ENCODE measurements around the gene CCL5.

DNA sequence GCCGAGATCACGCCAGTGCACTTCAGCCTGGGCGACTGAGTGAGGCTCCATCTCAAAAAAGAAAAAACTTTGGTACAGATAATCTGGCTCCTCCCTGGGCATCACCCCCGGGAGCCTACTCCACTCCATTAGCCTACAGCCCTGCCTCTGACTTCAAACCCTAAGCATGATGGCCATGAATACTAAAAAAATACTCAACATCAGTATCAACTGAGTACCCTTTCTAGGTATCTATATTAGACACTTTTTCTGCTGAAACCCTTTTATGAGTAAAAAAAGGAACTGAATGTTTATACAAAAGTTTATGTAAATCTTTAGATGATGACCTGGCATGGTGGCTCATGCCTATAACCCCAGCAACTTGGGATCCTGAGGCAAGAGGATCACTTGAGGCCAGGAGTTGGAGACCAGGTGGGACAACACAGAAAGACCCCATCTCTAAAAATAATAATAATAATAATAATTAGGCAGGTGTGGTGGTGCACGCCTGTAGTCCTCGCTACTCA lies 43.5 kb upstream of the CCL5 start:
- TF ChIP-seq, protein P1, sequence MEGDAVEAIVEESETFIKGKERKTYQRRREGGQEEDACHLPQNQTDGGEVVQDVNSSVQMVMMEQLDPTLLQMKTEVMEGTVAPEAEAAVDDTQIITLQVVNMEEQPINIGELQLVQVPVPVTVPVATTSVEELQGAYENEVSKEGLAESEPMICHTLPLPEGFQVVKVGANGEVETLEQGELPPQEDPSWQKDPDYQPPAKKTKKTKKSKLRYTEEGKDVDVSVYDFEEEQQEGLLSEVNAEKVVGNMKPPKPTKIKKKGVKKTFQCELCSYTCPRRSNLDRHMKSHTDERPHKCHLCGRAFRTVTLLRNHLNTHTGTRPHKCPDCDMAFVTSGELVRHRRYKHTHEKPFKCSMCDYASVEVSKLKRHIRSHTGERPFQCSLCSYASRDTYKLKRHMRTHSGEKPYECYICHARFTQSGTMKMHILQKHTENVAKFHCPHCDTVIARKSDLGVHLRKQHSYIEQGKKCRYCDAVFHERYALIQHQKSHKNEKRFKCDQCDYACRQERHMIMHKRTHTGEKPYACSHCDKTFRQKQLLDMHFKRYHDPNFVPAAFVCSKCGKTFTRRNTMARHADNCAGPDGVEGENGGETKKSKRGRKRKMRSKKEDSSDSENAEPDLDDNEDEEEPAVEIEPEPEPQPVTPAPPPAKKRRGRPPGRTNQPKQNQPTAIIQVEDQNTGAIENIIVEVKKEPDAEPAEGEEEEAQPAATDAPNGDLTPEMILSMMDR (IDR thresholded peaks at IDR 0.05): no peak
- no peak for TF ChIP-seq POLR2AphosphoS5 (IDR thresholded peaks at IDR 0.05)
- TF ChIP-seq POLR2A (IDR thresholded peaks at IDR 0.05): no peak

Data from sigmoid colon (tissue), 4 donors.